GM19351 (cell line): ENCODE results near the gene MECP2.

ENCODE experiments used
- ATAC-seq: cut with Tn5 transposase; IDR thresholded peaks from one replicate; pipeline ENCODE4 v1.9.1; 2021; ENCODE audit warnings: mild to moderate bottlenecking, moderate library complexity; ENCODE audit not compliant: unreplicated experiment

MECP2 gene

GRCh38 chrX:154019061-154019621 lies 78.4 kb downstream of the MECP2 start:
- ATAC-seq: no peak

GRCh38 chrX:154018518-154019060 lies 78.9 kb downstream of the MECP2 start:
- no peak for ATAC-seq

- no peak for ATAC-seq
Observed at GRCh38 chrX:154017766-154018517, 79.6 kb downstream of the MECP2 start.

GRCh38 chrX:154016366-154017076 lies 81.0 kb downstream of the MECP2 start:
- ATAC-seq: no peak

GRCh38 chrX:154015581-154016264 lies 81.8 kb downstream of the MECP2 start:
- no peak for ATAC-seq

GRCh38 chrX:154014429-154015380 lies 82.8 kb downstream of the MECP2 start:
- no peak for ATAC-seq

GRCh38 chrX:154013614-154014360 lies 83.7 kb downstream of the MECP2 start:
- ATAC-seq: peak; percentile 67

- no peak for ATAC-seq
Observed at GRCh38 chrX:154013001-154013421, 84.5 kb downstream of the MECP2 start.

GRCh38 chrX:154012336-154012991 lies 85.1 kb downstream of the MECP2 start:
- ATAC-seq: no peak

GRCh38 chrX:154011376-154012335 lies 85.9 kb downstream of the MECP2 start:
- ATAC-seq: no peak

- ATAC-seq: no peak
Observed at GRCh38 chrX:154010330-154011087, 87.0 kb downstream of the MECP2 start.

GRCh38 chrX:154008521-154008920 lies 89.0 kb downstream of the MECP2 start:
- no peak for ATAC-seq

- ATAC-seq: no peak
Observed at GRCh38 chrX:154006947-154007346, 90.6 kb downstream of the MECP2 start.

- ATAC-seq: no peak
Observed at GRCh38 chrX:154004315-154004714, 93.2 kb downstream of the MECP2 start.

GRCh38 chrX:154002215-154002719 lies 95.2 kb downstream of the MECP2 start:
- no peak for ATAC-seq

GRCh38 chrX:154000051-154000450 lies 97.5 kb downstream of the MECP2 start:
- no peak for ATAC-seq
